ENCODE data around the gene UBXN1.
A peak's percentile ranks its signal among the peaks of the same experiment; 100 is the strongest.

Gene UBXN1

DNA sequence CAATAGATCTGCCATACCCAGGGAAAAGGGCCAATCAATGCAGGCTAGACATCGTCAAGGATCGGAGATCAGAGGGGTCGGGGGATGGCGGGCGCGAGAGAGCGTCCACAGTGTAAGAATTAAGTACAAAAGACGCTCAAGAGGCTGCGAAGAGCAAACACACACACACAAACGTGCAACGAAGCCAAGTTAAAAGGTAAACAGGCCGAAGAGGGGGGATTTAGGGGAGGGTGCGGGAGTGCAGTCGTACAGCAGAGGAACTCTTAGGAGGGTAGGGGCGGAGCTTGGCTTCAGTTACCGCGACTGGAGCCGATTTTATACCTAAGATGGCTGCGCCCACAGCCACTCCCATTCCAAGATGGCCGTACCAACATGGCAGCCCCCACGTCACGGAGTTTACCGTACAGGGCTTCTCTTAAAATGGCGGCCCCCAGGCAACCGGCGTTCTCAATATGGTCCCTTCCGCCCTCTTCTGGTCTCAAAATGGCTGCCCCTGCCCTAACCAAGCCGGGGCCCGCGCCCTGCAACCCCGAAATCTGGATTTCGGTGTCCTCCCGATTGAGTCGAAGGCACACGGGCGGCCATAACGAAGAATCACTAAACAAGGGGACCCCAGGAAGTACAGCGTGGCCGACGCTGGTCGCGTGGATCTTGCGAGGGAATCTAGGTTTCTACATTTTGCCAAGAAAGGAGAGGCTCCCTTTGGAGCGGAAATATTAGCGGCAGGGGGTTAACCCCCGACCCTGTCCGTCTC lies 30.6 kb upstream of the UBXN1 start:
- Histone ChIP-seq H3K4me3 (replicated peaks; ENCODE audit: insufficient read depth, low read length) (peak overlapping the region; percentile 49), H3K27ac (replicated peaks) (peak overlapping the region; percentile 88), H3K27me3 (ENCODE audit: insufficient read depth, poor library complexity, severe bottlenecking) (no peaks in the 10 kb centered on the region)
- TF ChIP-seq, protein P1, sequence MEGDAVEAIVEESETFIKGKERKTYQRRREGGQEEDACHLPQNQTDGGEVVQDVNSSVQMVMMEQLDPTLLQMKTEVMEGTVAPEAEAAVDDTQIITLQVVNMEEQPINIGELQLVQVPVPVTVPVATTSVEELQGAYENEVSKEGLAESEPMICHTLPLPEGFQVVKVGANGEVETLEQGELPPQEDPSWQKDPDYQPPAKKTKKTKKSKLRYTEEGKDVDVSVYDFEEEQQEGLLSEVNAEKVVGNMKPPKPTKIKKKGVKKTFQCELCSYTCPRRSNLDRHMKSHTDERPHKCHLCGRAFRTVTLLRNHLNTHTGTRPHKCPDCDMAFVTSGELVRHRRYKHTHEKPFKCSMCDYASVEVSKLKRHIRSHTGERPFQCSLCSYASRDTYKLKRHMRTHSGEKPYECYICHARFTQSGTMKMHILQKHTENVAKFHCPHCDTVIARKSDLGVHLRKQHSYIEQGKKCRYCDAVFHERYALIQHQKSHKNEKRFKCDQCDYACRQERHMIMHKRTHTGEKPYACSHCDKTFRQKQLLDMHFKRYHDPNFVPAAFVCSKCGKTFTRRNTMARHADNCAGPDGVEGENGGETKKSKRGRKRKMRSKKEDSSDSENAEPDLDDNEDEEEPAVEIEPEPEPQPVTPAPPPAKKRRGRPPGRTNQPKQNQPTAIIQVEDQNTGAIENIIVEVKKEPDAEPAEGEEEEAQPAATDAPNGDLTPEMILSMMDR (IDR thresholded peaks at IDR 0.05; ENCODE audit: insufficient read depth, low read length): no peak
- TF ChIP-seq GABPA (IDR thresholded peaks at IDR 0.05; ENCODE audit: low read depth): peak; percentile 69; the same call in 1 of the 2 replicates
- TF ChIP-seq POLR2AphosphoS5 (IDR thresholded peaks at IDR 0.05; ENCODE audit: low read depth): peak; percentile 90
- peak; percentile 26; the same call in 1 of the 2 replicates for TF ChIP-seq SPI1 (IDR thresholded peaks at IDR 0.05; ENCODE audit: borderline replicate concordance, low read depth)
- TF ChIP-seq, protein P2, sequence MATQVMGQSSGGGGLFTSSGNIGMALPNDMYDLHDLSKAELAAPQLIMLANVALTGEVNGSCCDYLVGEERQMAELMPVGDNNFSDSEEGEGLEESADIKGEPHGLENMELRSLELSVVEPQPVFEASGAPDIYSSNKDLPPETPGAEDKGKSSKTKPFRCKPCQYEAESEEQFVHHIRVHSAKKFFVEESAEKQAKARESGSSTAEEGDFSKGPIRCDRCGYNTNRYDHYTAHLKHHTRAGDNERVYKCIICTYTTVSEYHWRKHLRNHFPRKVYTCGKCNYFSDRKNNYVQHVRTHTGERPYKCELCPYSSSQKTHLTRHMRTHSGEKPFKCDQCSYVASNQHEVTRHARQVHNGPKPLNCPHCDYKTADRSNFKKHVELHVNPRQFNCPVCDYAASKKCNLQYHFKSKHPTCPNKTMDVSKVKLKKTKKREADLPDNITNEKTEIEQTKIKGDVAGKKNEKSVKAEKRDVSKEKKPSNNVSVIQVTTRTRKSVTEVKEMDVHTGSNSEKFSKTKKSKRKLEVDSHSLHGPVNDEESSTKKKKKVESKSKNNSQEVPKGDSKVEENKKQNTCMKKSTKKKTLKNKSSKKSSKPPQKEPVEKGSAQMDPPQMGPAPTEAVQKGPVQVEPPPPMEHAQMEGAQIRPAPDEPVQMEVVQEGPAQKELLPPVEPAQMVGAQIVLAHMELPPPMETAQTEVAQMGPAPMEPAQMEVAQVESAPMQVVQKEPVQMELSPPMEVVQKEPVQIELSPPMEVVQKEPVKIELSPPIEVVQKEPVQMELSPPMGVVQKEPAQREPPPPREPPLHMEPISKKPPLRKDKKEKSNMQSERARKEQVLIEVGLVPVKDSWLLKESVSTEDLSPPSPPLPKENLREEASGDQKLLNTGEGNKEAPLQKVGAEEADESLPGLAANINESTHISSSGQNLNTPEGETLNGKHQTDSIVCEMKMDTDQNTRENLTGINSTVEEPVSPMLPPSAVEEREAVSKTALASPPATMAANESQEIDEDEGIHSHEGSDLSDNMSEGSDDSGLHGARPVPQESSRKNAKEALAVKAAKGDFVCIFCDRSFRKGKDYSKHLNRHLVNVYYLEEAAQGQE (IDR thresholded peaks at IDR 0.05; ENCODE audit: insufficient replicate concordance, low read depth): peak; percentile 69
- peak; percentile 92 to 98 for DNase-seq (ENCODE audit: low read depth in 1 of 2, low spot score in 1 of 2)

DNA sequence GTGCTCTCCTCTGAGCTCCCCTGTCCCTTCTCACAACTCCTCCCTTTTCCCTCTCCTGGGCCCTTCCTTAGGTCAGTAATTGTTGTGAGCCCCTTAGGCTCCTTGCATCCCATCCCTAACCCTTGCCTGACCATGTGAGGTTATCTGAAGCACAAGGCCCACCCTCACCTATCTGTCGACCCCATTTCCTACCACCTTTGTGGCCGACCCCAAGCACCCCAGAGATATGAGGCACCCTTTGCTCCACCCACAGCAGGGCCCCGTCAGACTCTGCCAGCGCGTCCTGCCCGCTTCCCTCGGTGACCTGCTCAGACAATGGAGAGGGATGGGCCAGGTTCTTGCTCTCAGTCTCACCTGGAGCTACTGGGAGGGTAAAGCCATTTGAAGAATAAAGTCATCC lies 29.9 kb upstream of the UBXN1 start:
- Histone ChIP-seq H3K4me3 (replicated peaks; ENCODE audit: insufficient read depth, low read length) (peak overlapping the region; percentile 49), H3K27me3 (ENCODE audit: insufficient read depth, poor library complexity, severe bottlenecking) (no peaks in the 10 kb centered on the region), H3K27ac (replicated peaks) (peak overlapping the region; percentile 88)
- no peak for TF ChIP-seq POLR2AphosphoS5 (IDR thresholded peaks at IDR 0.05; ENCODE audit: low read depth)
- TF ChIP-seq, protein P1 (IDR thresholded peaks at IDR 0.05; ENCODE audit: insufficient read depth, low read length): no peak
- TF ChIP-seq, protein P2 (IDR thresholded peaks at IDR 0.05; ENCODE audit: insufficient replicate concordance, low read depth): no peak
- no peak for TF ChIP-seq GABPA (IDR thresholded peaks at IDR 0.05; ENCODE audit: low read depth)
- no peak for TF ChIP-seq SPI1 (IDR thresholded peaks at IDR 0.05; ENCODE audit: borderline replicate concordance, low read depth)
- no peak for DNase-seq (ENCODE audit: low read depth in 1 of 2, low spot score in 1 of 2)

DNA sequence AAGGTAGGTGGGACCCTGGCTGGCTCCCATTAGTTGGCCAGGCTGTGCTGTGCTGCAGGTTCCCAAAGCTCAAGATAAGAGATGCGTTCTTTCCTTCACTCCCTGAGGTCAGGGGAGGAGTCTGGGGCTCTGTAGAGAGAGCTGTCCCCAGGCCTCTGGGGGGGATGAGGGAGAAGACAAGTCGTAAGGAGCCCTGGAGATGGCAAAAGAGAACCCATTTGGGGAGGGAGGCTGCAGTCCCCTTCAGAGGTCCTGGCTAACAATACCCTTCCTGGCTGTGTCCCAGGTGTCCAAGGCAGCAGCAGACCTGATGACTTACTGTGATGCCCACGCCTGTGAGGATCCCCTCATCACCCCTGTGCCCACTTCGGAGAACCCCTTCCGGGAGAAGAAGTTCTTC lies 29.5 kb upstream of the UBXN1 start:
- no peak overlapping the region for H3K27ac ChIP-seq (replicated peaks)
- H3K27me3 ChIP-seq (ENCODE audit: insufficient read depth, poor library complexity, severe bottlenecking): no peaks in the 10 kb centered on the region
- H3K4me3 ChIP-seq (replicated peaks; ENCODE audit: insufficient read depth, low read length): no peak overlapping the region
- TF ChIP-seq GABPA (IDR thresholded peaks at IDR 0.05; ENCODE audit: low read depth) (no peak), POLR2AphosphoS5 (IDR thresholded peaks at IDR 0.05; ENCODE audit: low read depth) (no peak), SPI1 (IDR thresholded peaks at IDR 0.05; ENCODE audit: borderline replicate concordance, low read depth) (no peak)
- TF ChIP-seq, protein P1 (IDR thresholded peaks at IDR 0.05; ENCODE audit: insufficient read depth, low read length): no peak
- TF ChIP-seq, protein P2 (IDR thresholded peaks at IDR 0.05; ENCODE audit: insufficient replicate concordance, low read depth): no peak
- no peak for DNase-seq (ENCODE audit: low read depth in 1 of 2, low spot score in 1 of 2)
